Mucosa of descending colon (tissue), 3 donors: ENCODE measurements around the gene FSTL1. TPM values are rescaled to one million over a fixed set of nuclear protein-coding genes. Genes with fewer than 3 reads are reported as not detected.

Source experiments
- ATAC-seq: fragments of 200-7000 bp; cut with Tn5 transposase; one replicate; pipeline ENCODE4 v1.9.1; 2020; ENCODE audit warnings: mild to moderate bottlenecking, moderate library complexity
- DNase-seq, 3 donors: peaks; one replicate each; pipeline ENCODE4 v3.0.0-alpha.2; 2020
- H3K36me3 ChIP-seq: fragments of 200-600 bp; one replicate; pipeline ENCODE4 v1.8.0; 2021; ENCODE audit warnings: low read depth, mild to moderate bottlenecking
- H3K4me1 ChIP-seq: fragments of 200-600 bp; one replicate; pipeline ENCODE4 v1.8.0; 2021; ENCODE audit warnings: low read depth, mild to moderate bottlenecking
- H3K4me3 ChIP-seq: fragments of 200-600 bp; one replicate; pipeline ENCODE4 v1.8.0; 2021; ENCODE audit warnings: mild to moderate bottlenecking
- H3K9me3 ChIP-seq: fragments of 200-600 bp; one replicate; pipeline ENCODE4 v1.8.0; 2021; ENCODE audit warnings: mild to moderate bottlenecking
- CTCF ChIP-seq: fragments of 200-600 bp; IDR thresholded peaks from one replicate; pipeline ENCODE4 v1.8.0; 2022; ENCODE audit warnings: antibody characterized with exemption, mild to moderate bottlenecking
- intact Hi-C, 2 donors: fragments of 100-400 bp; cut with DNase I in 1 of 2; cut with micrococcal nuclease in 1 of 2; formaldehyde crosslinking; loops; one replicate each; pipeline versions ENCODE4 v1.11.0 to v1.11.1; 2022; cut with DNase I, micrococcal nuclease
- total RNA-seq, 3 donors: library from RNA; stranded (reverse); fragmentation: NEBNext Ultra II Directional in 2 of 3; extraction: Animal tissue kit (Norgen Biotek cat#: 25700) in 2 of 3; gene quantifications; one replicate each; pipeline versions ENCODE4 v1.2.1 to v1.2.4, GENCODE V29; 2021 to 2023
- donor health status: DM: no; HTN: no; CAD: no; lungs with moderate emphysema.
- donor health status: DM: no; HTN: no; CAD: no.
- donor health status: DM: no; HTN: yes; CAD: no.

FSTL1 gene
- total RNA-seq, 3 donors from 2014 or later: 28.1 to 246 (median 108) TPM

- intact Hi-C loops: no loop called here
- no peak overlapping the region for H3K4me3 ChIP-seq
- no peaks in the 10 kb centered on the region for H3K9me3 ChIP-seq
- no peak for TF ChIP-seq CTCF
- DNase-seq: no peak
- H3K36me3 ChIP-seq: no peaks in the 10 kb centered on the region
- peaks cover 8% of the 10 kb centered on the region for H3K4me1 ChIP-seq
- no peak for ATAC-seq
These were observed 12.6 kb downstream of the FSTL1 start for GRCh38 chr3:120438216-120438615.

GRCh38 chr3:120437559-120437958 is 13.2 kb downstream of the FSTL1 start:
- ATAC-seq (no peak), DNase-seq (no peak)
- Histone ChIP-seq H3K36me3 (no peaks in the 10 kb centered on the region), H3K9me3 (no peaks in the 10 kb centered on the region), H3K4me3 (no peak overlapping the region), H3K4me1 (peaks cover 11% of the 10 kb centered on the region)
- intact Hi-C loops: no loop called here
- no peak for TF ChIP-seq CTCF

GRCh38 chr3:120436523-120437050 is 14.2 kb downstream of the FSTL1 start:
- Histone ChIP-seq H3K4me3 (no peak overlapping the region), H3K4me1 (peaks cover 13% of the 10 kb centered on the region), H3K36me3 (no peaks in the 10 kb centered on the region), H3K9me3 (no peaks in the 10 kb centered on the region)
- ATAC-seq (no peak), DNase-seq (no peak)
- no peak for TF ChIP-seq CTCF
- intact Hi-C loops: no loop called here

- Histone ChIP-seq H3K4me1 (peaks cover 13% of the 10 kb centered on the region), H3K36me3 (no peaks in the 10 kb centered on the region), H3K9me3 (no peaks in the 10 kb centered on the region), H3K4me3 (no peak overlapping the region)
- no peak for DNase-seq
- ATAC-seq: peak; percentile 82
- intact Hi-C loops: no loop called here
- no peak for TF ChIP-seq CTCF
These were observed 15.2 kb downstream of the FSTL1 start for GRCh38 chr3:120435621-120436020.

- Histone ChIP-seq H3K4me1 (peaks cover 13% of the 10 kb centered on the region), H3K9me3 (no peaks in the 10 kb centered on the region), H3K4me3 (no peak overlapping the region), H3K36me3 (no peaks in the 10 kb centered on the region)
- TF ChIP-seq CTCF: no peak
- no peak for ATAC-seq
- DNase-seq: no peak
- intact Hi-C loops: no loop called here
These were observed 17.0 kb downstream of the FSTL1 start for GRCh38 chr3:120433662-120434331.
